GM19023 (cell line): Measurements from ENCODE around the gene KRIT1.
"Not testable (repeated sequence)": the region's sequence is repeated elsewhere in the genome, so short reads cannot be mapped to it uniquely, and the experiment has no call there.

Experiments used
- ATAC-seq: cut with Tn5 transposase; IDR thresholded peaks from one replicate; pipeline ENCODE4 v1.9.1; 2021; ENCODE audit warnings: mild to moderate bottlenecking, moderate library complexity; ENCODE audit not compliant: unreplicated experiment

Gene KRIT1

DNA sequence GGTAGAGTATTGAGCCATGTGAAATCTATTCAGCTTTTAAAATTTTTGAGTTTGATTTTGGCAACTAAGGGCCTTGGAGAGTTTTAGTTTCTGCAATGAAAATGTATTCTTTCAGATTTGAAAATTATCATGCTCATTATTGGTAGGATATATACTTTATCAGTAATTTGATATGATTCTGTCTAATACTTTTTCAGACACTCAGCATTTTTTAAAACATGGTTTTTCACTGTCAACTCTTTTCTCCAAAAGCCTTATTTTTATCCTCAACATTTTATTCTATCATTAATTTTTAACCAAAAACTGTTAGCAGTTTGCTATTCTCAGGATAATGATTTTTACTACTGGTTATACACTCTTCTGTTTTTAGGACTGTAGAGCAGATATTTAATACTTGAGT, 4.9 kb upstream of the KRIT1 start:
- no peak for ATAC-seq

DNA sequence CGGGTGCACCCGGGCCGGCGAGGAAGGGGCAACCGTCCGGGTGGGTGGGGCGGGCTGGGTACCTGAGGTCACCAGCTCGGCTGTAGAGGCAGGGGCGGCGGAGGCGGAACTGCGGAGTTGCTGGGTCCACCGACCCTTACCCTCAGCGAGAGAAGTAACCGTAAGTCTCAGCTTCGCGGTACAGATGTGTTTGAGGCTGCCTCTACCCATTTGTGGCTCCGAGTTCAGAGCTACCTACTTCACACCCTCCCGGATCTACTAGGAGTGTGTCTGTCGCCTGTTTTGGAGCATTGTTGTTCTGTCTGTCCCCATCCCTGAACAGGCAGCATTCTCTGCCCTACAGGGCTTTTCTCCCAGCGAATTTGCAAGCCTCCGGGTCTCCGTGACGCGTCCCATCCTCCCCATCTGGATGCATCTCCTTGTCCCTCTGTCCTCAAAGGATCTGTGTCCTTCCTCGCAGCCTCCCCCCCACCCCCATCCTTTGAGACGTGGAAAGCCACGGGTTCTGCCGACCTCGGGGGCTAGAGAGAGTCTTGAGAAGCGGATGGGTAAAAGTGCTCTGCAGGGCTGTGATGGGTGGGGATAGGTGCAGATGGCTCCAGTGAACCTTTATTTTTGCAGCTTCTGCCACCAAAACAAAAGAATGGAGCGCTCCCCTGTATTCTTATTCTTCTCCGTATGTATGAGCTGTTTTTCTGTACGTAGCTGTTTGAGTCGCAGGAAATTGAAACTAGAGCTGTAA, 817 bp upstream of the KRIT1 start:
- ATAC-seq: peak; percentile 33

DNA sequence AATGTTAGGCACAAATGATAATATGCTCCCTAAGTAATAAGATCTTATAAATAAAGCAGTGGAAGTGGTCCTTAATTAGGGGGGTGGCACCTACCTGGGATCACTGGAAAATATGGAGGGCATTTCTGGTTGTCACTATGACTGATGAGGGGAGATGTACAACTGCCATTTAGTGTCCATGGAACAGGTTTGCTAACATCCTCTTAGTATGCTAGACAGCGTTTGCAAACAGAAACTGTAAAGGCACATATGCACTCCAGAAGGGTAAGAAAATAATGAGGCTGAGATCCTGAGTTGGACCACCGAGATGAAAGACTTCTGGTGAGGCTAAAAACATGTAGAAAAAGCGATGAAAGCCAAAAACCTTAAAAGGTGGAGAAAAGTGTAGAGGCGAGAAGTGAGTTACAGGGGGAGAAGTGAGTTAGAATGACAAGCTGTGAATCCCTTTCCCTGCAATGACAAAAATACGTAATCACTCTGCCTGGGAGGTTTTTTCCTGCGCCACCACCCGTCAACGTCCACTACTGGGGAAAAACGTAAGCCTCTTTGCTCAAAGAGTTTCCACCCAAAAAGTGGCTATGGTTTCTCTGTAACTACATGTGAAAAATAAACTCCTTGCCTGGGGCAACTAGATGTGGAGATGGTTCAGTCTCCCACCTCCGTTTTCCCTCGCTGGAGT, 767 bp downstream of the KRIT1 start:
- ATAC-seq: no peak

DNA sequence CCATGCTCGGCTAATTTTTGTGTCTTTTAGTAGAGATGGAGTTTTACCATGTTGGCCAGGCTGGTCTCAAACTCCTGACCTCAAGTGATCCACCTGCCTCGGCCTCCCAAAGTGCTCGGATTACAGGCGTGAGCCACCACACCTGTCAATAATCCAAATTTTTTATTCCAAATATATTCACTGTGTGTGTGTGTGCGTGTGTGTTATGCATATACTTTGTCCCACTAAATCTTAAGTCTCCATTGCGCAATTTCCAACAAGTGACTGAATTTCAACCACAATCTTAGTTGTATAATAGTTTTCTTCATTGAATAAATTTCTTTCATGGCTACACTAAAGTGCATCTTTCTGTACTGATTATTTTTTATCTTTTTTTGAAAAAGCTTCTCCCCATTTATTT, 2.7 kb downstream of the KRIT1 start:
- ATAC-seq: no peak

DNA sequence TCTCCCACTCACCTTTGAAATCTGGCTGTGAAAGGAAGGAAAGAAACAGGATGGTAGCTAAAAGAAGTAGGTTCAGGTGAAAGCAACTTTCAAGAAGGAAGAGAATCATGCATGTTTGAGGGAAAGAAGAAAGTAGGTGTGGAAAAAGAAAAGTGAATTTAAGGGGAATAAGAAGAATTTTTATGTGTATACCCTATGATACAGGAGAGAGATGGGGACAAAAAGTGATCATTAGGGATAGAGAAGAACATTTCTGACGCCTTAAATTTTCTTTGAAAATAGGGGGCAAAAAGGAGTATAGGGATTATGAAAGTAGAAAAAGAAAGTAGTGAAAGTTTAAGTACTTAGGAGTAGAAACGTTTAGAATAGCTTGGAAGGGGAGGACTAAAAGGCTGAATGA, 15.2 kb downstream of the KRIT1 start:
- no peak for ATAC-seq

DNA sequence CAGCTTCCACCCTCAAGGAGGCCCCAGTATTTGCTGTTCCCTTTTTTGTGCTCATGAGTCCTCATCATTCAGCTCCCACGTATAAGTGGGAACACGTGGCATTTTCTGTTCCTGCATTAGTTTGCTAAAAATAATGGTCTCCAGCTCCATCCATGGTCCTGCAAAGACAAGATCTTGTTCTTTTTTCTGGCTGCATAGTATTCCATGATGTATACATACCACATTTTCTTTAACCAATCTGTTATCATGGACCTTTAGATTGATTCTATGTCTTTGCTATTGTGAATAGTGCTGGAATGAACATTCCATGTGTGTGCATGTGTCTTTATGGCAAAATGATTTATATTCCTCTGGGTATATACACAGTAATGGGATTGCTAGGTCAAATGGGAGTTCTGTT, 17.0 kb downstream of the KRIT1 start:
- no peak for ATAC-seq

DNA sequence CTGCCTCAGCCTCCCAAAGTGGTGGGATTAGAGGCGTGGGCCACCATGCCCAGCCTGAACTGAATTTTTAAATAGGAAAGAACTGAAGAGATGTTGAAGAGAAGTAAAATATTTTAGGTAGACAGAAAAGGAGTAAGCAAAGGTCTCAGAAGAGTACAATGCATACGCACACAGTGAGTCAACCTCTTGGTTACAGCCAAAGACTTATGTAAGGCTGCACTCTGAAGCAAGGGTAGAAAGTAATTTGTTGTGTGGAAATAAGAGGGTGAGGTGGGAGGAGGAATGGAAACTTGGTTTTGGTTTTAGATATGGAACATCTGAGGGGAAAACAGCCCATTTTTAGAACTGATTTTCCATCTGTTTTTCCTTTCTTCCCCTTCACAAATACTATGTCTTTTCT, 17.6 kb downstream of the KRIT1 start:
- no peak for ATAC-seq

DNA sequence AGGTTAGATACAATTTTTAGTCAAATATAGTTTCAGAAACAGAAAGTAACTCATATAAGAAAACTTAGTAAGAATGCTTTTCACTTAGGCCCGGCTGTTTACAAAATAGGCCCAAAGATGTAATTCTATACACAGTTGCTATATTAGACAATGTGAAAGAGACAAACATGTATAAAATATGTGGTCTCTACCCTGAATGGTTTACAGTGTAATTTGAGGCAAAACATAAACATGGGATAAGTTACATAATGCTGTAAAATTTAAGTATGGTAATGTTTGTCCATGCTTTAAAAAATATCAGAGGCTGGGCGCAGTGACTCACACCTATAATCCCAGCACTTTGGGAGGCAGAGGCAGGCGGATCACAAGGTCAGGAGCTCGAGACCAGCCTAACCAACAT, 18.7 kb downstream of the KRIT1 start:
- ATAC-seq: no peak

DNA sequence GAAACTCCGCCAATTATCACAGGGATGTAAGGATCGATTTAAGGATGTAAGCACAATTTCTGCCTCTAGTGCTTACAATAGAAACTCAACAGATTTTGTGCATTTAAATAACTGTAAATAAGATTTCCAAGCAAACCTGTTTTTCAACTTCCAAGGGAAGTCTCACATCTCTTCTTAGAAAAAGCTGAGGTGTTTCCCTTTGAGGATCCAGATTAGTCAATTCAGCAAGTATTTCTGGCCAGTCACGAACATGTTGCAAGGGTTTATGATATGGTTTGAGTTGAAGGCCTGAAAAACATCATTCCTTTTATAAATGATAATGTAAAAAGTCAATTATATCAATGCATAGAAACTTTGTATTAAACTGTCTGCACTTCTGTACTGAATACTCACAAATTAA, 23.9 kb downstream of the KRIT1 start:
- no peak for ATAC-seq

DNA sequence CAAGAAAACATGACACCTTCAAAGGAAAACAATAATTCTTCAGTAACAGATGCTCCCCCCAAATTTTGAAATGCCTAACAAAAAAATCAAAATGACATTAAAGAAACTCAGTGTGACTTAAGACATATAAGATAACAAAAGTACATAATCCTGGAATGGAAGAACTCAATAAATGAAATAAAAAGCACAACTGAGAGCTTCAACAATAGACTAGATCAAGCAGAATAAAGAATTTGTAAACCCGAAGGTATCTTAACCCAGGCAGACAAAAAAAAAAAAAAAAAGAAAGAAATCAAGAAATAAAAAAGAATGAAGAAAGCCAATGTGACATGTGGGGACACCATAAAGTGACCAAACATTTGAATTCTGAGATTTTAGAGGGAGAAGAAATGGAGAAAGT, 39.0 kb downstream of the KRIT1 start:
- no peak for ATAC-seq

DNA sequence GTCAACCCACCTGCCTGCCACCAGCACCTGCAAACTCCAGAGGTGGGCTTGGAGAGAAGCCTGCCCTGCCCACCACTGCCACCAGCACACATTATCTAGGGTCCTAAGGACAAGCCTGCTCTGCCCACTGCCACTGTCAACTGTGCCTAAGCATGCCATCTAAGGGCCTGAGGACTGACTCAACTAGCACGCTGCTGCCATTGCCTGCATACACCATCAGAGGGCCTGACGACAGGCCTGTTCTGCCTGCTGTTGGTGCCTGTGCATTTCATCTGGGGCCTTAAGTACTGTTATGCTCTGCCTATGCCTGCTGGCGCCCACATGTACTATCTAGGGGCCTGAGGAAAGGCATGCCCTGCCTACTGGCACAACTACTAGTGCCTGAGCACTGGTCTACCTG, 39.7 kb downstream of the KRIT1 start:
- ATAC-seq: no peak

DNA sequence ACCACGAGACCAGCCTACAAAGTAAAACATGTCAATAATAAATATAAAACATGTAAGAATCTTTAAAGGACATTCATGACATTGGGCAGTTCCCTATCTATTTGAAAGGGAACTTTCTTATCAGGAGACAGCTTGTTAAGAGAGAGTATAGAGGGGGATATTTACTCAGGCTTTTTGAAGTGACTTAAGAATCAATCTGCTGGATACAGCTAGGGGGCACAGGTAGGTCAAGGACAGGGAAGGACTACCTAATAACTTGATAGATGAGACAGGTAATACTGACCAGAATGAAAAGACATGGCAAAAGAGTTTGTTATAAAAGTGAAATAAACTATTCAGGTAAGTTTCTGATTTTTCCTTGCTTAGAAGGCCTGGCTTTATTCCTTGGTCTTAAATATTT, 44.9 kb downstream of the KRIT1 start:
- no peak for ATAC-seq

DNA sequence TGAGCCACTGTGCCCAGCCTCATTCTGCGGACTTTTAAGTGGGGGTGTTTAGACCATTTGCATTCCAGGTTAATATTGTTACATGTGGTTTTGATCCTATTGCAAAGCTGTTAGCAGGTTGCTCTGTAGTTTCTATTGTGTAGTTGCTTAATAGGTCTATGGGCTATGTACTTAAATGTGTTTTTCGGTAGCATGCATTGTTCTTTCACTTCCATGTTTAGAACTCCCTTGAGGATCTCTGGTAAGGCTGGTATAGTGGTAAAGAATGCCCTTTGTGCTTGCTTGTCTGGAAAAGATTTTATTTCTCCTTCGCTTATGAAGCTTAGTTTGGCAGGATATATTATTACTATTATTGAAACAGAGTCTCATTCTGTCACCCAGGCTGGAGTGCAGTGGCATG, 53.4 kb downstream of the KRIT1 start:
- ATAC-seq: no peak

DNA sequence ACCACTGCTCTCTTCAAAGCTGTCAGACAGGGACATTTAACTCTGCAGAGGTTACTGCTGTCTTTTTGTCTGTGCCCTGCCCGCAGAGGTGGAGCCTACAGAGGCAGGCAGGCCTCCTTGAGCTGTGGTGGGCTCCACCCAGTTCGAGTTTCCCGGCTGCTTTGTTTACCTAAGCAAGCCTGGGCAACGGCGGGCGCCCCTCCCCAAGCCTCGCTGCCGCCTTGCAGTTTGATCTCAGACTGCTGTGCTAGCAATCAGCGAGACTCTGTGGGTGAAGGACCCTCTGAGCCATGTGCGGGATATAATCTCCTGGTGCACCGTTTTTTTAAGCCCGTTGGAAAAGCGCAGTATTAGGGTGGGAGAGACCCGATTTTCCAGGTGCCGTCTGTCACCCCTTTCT, 56.5 kb downstream of the KRIT1 start:
- ATAC-seq: not testable (repeated sequence)

DNA sequence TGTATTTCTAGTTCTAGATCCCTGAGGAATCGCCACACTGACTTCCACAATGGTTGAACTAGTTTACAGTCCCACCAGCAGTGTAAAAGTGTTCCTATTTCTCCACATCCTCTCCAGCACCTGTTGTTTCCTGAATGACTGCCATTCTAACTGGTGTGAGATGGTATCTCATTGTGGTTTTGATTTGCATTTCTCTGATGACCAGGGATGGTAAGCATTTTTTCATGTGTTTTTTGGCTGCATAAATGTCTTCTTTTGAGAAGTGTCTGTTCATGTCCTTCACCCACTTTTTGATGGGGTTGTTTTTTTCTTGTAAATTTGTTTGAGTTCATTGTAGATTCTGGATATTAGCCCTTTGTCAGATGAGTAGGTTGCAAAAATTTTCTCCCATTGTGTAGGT, 61.4 kb downstream of the KRIT1 start:
- ATAC-seq: not testable (repeated sequence)

DNA sequence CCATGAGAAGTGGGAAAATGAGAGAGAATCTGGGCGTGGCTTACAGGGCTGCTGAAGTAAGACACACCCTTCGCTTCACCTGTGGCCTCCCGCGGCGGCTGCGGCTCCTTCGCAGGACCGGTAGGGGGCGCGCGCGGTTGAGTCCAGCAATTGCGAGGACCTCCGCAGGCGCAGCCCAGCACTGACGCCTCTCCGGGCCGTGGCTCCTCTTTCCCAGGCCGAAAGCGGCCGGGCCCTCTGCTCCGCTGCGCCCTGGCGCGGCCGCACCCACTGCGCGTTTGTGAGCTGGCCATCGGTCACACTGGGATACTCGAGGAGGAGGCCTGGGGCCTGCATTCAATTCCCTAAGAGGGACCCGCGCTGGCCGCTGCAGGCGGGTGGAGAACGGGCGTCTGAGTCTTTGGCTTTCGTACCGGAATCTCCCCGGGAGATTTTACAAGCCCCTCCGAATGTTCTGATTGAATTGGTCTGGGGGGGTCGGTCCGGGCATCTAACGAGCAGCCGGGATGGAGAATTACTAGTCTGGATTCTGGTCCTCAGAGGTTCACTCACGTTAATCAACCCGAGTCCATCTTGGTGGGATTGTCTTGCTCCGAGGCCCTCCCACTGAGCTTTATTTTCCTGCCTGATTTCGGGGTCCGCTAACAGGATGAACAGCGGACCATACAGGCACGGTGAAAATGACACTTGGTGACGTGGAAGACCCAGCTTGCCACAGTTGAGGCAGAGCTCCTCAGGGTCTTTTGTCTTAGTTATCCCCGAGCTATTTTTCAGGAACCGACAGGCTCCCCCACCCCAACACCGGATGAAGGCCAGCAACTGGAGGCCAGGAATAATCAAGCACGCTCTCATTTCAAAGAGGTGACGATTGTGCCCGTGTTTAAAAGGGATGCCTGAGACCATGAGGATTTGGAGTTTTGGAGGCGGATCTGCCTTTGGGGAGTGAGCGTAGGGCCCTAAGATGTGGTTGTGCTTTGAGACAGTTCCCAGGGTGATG, 66.5 kb downstream of the KRIT1 start, which contains the start of gene LRRD1:
Gene LRRD1, minus strand, starts transcription at position 215 of the 997 bp plus-strand sequence. CDS start 13,940 bp downstream, outside the sequence.
- ATAC-seq: peak; percentile 100

DNA sequence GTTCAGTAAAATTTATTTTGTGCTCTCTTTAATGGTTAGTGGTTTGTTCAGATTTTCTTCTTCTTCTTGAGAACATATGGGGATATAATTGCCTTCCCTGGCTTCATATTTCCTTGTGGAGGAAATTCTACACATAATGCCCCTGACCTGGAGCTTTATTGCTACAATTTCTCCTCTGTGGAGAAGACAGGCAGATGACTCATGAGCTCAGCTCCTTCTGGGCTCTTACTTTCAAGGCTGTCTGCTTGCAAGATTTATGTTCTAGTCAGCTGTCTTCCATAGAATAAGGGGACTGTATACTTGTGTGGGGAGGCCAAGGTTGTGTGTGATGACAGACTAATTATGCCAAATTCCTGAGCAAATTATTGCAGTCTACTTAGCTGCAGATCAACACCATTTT, 68.4 kb downstream of the KRIT1 start:
- ATAC-seq: no peak

DNA sequence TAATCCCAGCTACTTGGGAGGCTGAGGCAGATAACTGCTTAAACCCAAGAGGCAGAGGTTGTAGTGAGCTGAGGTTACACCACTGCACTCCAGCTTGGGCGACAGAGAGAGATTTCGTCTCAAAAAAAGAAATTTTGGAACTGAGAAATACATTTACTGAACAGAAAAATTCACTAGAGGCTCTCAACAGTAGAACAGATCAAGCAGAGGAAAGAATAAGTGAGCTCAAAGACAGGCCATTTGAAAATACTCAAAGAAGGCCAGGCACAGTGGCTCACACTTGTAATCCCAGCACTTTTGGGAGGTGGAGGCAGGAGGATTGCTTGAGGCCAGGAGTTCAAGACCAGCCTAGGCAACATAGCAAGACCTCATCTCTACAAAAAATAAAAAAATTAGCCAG, 76.2 kb downstream of the KRIT1 start:
- not testable (repeated sequence) for ATAC-seq

DNA sequence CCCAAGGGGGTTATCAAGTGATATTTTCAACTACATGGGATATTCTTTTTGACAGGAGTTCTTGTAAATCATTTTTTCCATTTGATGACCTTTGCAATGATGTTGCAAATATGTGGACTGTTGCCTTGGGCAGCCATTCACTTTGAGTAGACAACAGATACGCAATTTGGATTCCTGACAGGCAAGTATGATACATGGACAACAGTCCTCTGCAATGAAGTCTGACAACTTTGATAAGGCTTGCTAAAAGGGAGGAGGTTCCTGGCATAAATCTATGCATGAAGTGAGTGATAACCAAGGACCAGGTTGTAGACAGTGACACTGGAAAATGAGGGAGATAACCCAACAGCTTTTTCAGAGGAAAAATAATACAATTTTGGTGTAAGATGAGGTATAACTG, 84.4 kb downstream of the KRIT1 start:
- no peak for ATAC-seq

DNA sequence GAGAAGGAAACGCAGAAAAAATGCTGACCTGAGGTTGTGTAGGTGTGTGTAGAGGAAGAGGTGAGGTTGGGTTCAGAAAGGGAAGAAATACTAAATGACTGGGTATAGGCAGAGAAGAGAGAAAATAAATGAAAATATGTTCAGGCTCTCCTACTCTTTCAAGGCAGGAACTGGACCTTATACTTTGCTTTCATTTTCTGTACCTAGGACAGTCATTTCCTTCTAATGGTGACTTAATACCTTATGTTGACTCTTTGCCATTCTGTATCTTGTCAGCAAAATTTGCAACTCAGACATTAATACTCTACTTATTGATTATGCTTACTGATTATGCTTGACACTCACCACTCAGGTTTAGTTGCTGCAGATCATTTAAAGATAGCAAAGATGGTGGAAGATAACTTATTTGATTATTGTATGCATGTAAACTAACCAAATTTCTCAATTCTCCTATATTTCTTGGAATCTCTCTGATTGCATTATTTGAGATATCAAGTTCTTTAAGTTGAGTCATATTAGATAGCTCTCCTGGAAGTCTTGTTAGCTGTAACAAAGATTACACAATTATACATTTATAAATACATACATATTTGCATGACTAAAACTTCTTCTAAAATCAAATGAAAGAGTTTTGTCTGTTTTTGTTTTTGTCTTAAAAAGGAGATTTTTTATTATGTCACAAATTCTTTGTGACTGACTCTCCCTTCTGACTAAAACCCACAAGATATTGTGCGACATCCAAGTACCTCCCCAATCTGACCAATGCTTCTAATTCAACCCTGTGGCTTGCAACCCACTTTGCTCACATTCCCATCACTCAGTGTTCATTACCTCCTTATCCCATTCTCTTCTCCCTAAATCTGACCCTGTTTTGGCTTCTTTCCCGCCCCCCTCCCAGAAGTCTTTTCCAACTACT, 86.8 kb downstream of the KRIT1 start:
- peak; percentile 70 for ATAC-seq
